ENCODE results near the gene CRELD2. TPM values are rescaled to one million over a fixed set of nuclear protein-coding genes. Genes with fewer than 3 reads are reported as not detected.

The CRELD2 gene
- total RNA-seq, 2 experiments from 2014 or later: 21.2 to 23.3 TPM

GRCh38 chr22:49937758-49938564, 19.5 kb downstream of the CRELD2 start:
- Histone ChIP-seq H3K27ac (ENCODE audit: low read depth in 1 of 2, low read length in 2 of 2) (peak overlapping the region in 1 of 2 donors; percentile 35), H3K4me1 (ENCODE audit: insufficient read depth, low read length) (peaks cover 60% of the 10 kb centered on the region), H3K4me3 (ENCODE audit: low read length) (no peak overlapping the region), H3K27me3 (ENCODE audit: control insufficient read depth in 1 of 2, insufficient read depth in 2 of 2, low read length in 2 of 2) (no peaks in the 10 kb centered on the region), H3K9me3 (ENCODE audit: control insufficient read depth in 1 of 2, insufficient read depth in 1 of 2, low read length in 2 of 2) (peaks cover 0 to 10% of the 10 kb centered on the region in 2 experiments), H3K36me3 (ENCODE audit: insufficient read depth, low read length) (no peaks in the 10 kb centered on the region)
- ATAC-seq (ENCODE audit: poor library complexity): no peak
- no peaks in the 10 kb centered on the region for H3K27me3 Mint-ChIP-seq
- intact Hi-C loops (cut with DNase I, micrococcal nuclease): loop anchor here (2.0 to 10.0 kb wide), 3 partner anchors 33 to 257 kb away; no protein-coding TSS in a partner anchor
- no peaks in the 10 kb centered on the region for H3K36me3 Mint-ChIP-seq (ENCODE audit: low read depth)
- ChIA-PET POLR2A (interaction anchor here (1.2 to 3.2 kb wide), 3 partner anchors 13 to 29 kb away, joined by 4 to 92 read pairs (median 32); partner anchors contain the start of gene PIM3), CTCF (no interaction called here)
- peak overlapping the region; percentile 63 for H3K27ac Mint-ChIP-seq
- H3K4me3 Mint-ChIP-seq: peak overlapping the region; percentile 48
- H3K4me1 Mint-ChIP-seq (ENCODE audit: low read depth): peaks cover 5% of the 10 kb centered on the region
- H3K9me3 Mint-ChIP-seq: no peaks in the 10 kb centered on the region
- DNase-seq: no peak
- no peak for TF ChIP-seq CTCF (IDR thresholded peaks at IDR 0.05)

- H3K36me3 Mint-ChIP-seq (ENCODE audit: low read depth): no peaks in the 10 kb centered on the region
- CTCF ChIA-PET: no interaction called here
- H3K9me3 ChIP-seq (ENCODE audit: control insufficient read depth in 1 of 2, insufficient read depth in 1 of 2, low read length in 2 of 2): peaks cover 0 to 5% of the 10 kb centered on the region in 2 experiments
These were observed 20.2 kb downstream of the CRELD2 start for GRCh38 chr22:49938565-49939136.

More at GRCh38 chr22:49938565-49939136, 20.2 kb downstream of the CRELD2 start:
- Histone ChIP-seq H3K27ac (ENCODE audit: low read depth in 1 of 2, low read length in 2 of 2) (no peak overlapping the region), H3K36me3 (ENCODE audit: insufficient read depth, low read length) (no peaks in the 10 kb centered on the region), H3K4me3 (ENCODE audit: low read length) (no peak overlapping the region), H3K27me3 (ENCODE audit: control insufficient read depth in 1 of 2, insufficient read depth in 2 of 2, low read length in 2 of 2) (no peaks in the 10 kb centered on the region), H3K4me1 (ENCODE audit: insufficient read depth, low read length) (peaks cover 57% of the 10 kb centered on the region)
- TF ChIP-seq CTCF (IDR thresholded peaks at IDR 0.05): no peak
- Mint-ChIP-seq H3K4me1 (ENCODE audit: low read depth) (no peaks in the 10 kb centered on the region), H3K9me3 (no peaks in the 10 kb centered on the region), H3K27me3 (no peaks in the 10 kb centered on the region), H3K4me3 (no peak overlapping the region), H3K27ac (peak overlapping the region; percentile 63)
- POLR2A ChIA-PET: interaction anchor here (1.2 kb wide), 1 partner anchor 12 kb away, joined by 4 read pairs; no protein-coding TSS in a partner anchor
- DNase-seq: no peak
- no peak for ATAC-seq (ENCODE audit: poor library complexity)
- intact Hi-C loops (cut with DNase I, micrococcal nuclease): loop anchor here (5.0 to 10.0 kb wide), 2 partner anchors 254 to 256 kb away; no protein-coding TSS in a partner anchor

All from CD4-positive, alpha-beta T cell (primary cell).